Upper lobe of left lung (tissue), 4 donors: Measurements from ENCODE around the gene OCIAD1.

ENCODE experiments used
- EP300 ChIP-seq, 4 donors: sonication (generic); formaldehyde crosslinking; IDR thresholded peaks; one replicate each; pipeline ENCODE4 v1.5.1; 2017; ENCODE audit warnings: antibody characterized with exemption in 4 of 4, control low read depth in 2 of 4
- POLR2A ChIP-seq, 4 donors: fragments of 450-650 bp; IDR thresholded peaks; one replicate each; pipeline ENCODE4 v1.5.1; 2016 to 2017; ENCODE audit warnings: antibody characterized with exemption in 4 of 4, mild to moderate bottlenecking in 2 of 4
- POLR2AphosphoS5 ChIP-seq, 2 donors: sonication (generic); formaldehyde crosslinking; IDR thresholded peaks; one replicate each; pipeline ENCODE4 v1.5.1; 2017; ENCODE audit warnings: antibody characterized with exemption in 2 of 2
- TF ChIP-seq, protein P1 (sequence below), 6 experiments: fragments of 450-650 bp in 4 of 6; fragments of 200-600 bp in 2 of 6; sonication (generic) in 2 of 6; IDR thresholded peaks; one replicate each; pipeline ENCODE4 v1.5.1; 2016 to 2019; ENCODE audit warnings: antibody characterized with exemption in 6 of 6

DNA sequence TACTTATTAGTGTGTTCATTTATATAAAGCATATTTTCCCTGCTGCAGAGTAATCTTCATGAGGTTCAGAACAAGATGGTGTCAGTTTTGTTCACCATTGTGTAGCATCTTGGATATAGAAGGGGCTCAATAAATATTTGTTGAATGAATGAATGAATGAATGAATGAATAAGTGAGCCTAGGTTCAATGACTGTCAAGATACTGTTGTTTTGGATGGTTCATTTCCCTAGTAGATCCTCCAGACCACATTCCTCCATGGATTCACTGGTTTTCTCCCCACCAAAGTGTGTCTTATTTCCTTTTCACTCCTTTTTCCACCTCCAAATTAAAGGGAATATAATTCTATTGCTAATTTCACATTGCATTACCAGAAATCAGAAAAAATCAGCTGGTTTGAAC lies 77.8 kb downstream of the OCIAD1 start:
- TF ChIP-seq, protein P1, sequence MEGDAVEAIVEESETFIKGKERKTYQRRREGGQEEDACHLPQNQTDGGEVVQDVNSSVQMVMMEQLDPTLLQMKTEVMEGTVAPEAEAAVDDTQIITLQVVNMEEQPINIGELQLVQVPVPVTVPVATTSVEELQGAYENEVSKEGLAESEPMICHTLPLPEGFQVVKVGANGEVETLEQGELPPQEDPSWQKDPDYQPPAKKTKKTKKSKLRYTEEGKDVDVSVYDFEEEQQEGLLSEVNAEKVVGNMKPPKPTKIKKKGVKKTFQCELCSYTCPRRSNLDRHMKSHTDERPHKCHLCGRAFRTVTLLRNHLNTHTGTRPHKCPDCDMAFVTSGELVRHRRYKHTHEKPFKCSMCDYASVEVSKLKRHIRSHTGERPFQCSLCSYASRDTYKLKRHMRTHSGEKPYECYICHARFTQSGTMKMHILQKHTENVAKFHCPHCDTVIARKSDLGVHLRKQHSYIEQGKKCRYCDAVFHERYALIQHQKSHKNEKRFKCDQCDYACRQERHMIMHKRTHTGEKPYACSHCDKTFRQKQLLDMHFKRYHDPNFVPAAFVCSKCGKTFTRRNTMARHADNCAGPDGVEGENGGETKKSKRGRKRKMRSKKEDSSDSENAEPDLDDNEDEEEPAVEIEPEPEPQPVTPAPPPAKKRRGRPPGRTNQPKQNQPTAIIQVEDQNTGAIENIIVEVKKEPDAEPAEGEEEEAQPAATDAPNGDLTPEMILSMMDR (IDR thresholded peaks at IDR 0.05): no peak
- no peak for TF ChIP-seq POLR2A (IDR thresholded peaks at IDR 0.05)
- TF ChIP-seq POLR2AphosphoS5 (IDR thresholded peaks at IDR 0.05): no peak
- TF ChIP-seq EP300 (IDR thresholded peaks at IDR 0.05): no peak
